T-helper 17 cell (primary cell): ENCODE data around the gene KIAA1549. TPM values are rescaled to one million over a fixed set of nuclear protein-coding genes. Genes with fewer than 3 reads are reported as not detected.
"Not testable (repeated sequence)": the region's sequence is repeated elsewhere in the genome, so short reads cannot be mapped to it uniquely, and the experiment has no call there.

Experiments used
- ATAC-seq: fragments of 150-1000 bp; cut with Tn5 transposase; 2 replicates; pipeline ENCODE4 v1.10.0; 2021; ENCODE audit warnings: mild to moderate bottlenecking, moderate library complexity
- DNase-seq, 3 donors: peaks; one replicate each; pipeline versions ENCODE4 v3.0.0 to v3.0.0-alpha.2; 2020 to 2021
- H3K9me3 ChIP-seq: one replicate; pipeline ENCODE4 v1.7.0; 2013; ENCODE audit warnings: low read length, mild to moderate bottlenecking; ENCODE audit not compliant: control insufficient read depth, poor library complexity, severe bottlenecking
- H3K27ac Mint-ChIP-seq: one replicate; pipeline ENCODE4 v1.8.0; 2022; ENCODE audit warnings: mild to moderate bottlenecking, moderate library complexity, mixed read lengths
- H3K27me3 Mint-ChIP-seq: one replicate; pipeline ENCODE4 v1.8.0; 2022; ENCODE audit warnings: mixed read lengths
- H3K36me3 Mint-ChIP-seq: one replicate; pipeline ENCODE4 v1.8.0; 2022; ENCODE audit warnings: low read depth, mixed read lengths
- H3K4me1 Mint-ChIP-seq: one replicate; pipeline ENCODE4 v1.8.0; 2022; ENCODE audit warnings: mild to moderate bottlenecking, mixed read lengths
- H3K4me3 Mint-ChIP-seq: one replicate; pipeline ENCODE4 v1.8.0; 2022; ENCODE audit warnings: mild to moderate bottlenecking, moderate library complexity, mixed read lengths
- total RNA-seq, 4 donors: library from RNA in 2 of 4; stranded (reverse) in 2 of 4; gene quantifications; one replicate each; pipeline ENCODE4 v1.2.3 and lab custom pipeline; 2022 to 2026

KIAA1549 gene
- total RNA-seq, 2 donors from 2014 or later, result 0.21 TPM; not detected in 1

DNA sequence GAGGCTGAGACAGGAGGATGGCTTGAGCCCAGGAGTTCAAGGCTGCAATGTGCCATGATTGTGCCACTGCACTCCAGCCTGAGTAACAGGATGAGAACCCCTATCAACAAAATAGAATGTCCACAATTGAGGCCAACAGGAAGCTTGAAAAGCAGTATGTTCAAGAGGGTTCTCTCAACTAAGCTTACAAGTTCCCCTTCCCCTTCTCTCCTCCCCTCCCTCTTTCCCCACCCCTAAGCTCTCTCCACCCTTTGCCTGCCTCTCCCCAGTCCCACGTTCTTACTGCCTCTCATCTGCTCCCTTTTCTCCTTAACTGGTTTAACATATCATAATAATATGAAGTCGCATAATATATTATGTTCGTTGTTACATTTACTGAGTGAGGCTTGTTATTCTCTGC, 35.4 kb downstream of the KIAA1549 start:
- ATAC-seq (no peak), DNase-seq (no peak)
- Mint-ChIP-seq H3K36me3 (no peaks in the 10 kb centered on the region), H3K27ac (no peak overlapping the region), H3K4me1 (peaks cover 4% of the 10 kb centered on the region), H3K27me3 (peaks cover 29% of the 10 kb centered on the region), H3K4me3 (no peak overlapping the region)
- no peaks in the 10 kb centered on the region for H3K9me3 ChIP-seq

- H3K9me3 ChIP-seq, result no peaks in the 10 kb centered on the region
- ATAC-seq (no peak), DNase-seq (no peak)
- H3K4me1 Mint-ChIP-seq, result peaks cover 2% of the 10 kb centered on the region
- no peak overlapping the region for H3K4me3 Mint-ChIP-seq
- H3K27me3 Mint-ChIP-seq, result peaks cover 24% of the 10 kb centered on the region
- no peak overlapping the region for H3K27ac Mint-ChIP-seq
- H3K36me3 Mint-ChIP-seq, result no peaks in the 10 kb centered on the region
These were observed 36.0 kb downstream of the KIAA1549 start for GRCh38 chr7:138945154-138945553.

DNA sequence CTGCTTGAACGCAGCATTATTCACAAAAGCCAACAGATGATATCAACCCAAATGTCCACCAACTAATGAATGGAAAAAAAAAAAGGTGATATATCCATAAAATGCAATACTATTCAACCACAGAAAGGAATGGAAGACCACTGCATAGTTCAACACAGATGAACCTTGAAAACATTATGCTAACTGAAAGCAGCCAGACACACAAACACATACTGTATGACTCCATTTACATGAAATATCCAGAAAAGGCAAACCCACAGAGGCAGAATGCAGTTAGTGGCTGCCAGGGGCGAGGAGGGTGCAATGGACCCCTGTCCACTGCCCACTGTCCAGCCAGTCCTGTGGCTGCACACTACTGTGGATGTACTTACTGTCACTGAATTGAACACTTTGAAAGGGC, 36.6 kb downstream of the KIAA1549 start:
- Mint-ChIP-seq H3K27me3 (peaks cover 24% of the 10 kb centered on the region), H3K4me1 (peaks cover 2% of the 10 kb centered on the region), H3K27ac (no peak overlapping the region), H3K36me3 (no peaks in the 10 kb centered on the region), H3K4me3 (no peak overlapping the region)
- no peak for ATAC-seq
- no peak for DNase-seq
- no peaks in the 10 kb centered on the region for H3K9me3 ChIP-seq

DNA sequence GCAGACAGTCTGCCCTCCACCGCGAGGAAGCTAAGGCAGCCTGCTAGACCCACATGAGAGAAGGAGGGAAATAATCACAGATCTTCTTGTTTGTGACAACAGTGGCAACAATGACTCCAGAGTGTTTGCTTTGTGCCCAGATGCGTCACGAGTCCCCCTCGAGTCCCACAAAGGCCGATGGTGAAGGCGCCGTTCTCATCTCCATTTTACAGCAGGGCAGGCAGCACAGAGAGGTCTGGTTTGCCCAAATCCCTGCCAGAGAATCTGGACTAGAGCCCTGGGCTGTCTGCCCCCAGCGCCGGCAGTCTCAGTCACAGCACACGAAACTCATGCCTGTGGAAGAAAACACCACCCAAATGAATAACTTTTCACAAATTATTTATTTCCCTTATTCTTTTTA, 38.1 kb downstream of the KIAA1549 start:
- peaks cover 2% of the 10 kb centered on the region for H3K4me1 Mint-ChIP-seq
- peaks cover 25% of the 10 kb centered on the region for H3K27me3 Mint-ChIP-seq
- no peak overlapping the region for H3K4me3 Mint-ChIP-seq
- H3K9me3 ChIP-seq, result no peaks in the 10 kb centered on the region
- DNase-seq (no peak), ATAC-seq (no peak)
- H3K36me3 Mint-ChIP-seq, result peaks cover 2% of the 10 kb centered on the region
- no peak overlapping the region for H3K27ac Mint-ChIP-seq

DNA sequence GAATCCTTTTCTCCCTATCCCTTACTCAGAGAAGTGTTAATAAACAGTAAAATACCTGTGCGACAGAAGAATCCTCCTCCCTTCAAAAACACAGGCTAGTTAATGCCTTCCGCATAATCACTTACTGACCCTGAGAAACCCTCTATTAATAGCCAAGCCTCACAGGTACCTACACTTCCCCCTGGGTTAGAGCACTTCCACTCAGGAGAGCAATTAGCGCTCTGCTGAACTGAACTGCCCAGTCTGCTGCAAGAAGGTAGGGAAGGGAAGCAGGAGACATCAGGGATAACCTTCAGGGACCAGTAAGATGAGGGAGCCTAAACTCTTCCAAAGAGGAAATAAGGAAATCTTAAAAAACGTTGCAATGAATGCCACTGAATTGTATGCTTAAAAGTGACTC, 39.6 kb downstream of the KIAA1549 start:
- DNase-seq (no peak), ATAC-seq (no peak)
- Mint-ChIP-seq H3K4me3 (no peak overlapping the region), H3K27ac (no peak overlapping the region), H3K4me1 (peaks cover 2% of the 10 kb centered on the region), H3K36me3 (peaks cover 2% of the 10 kb centered on the region), H3K27me3 (peaks cover 15% of the 10 kb centered on the region)
- no peaks in the 10 kb centered on the region for H3K9me3 ChIP-seq

- H3K9me3 ChIP-seq, H3K27ac Mint-ChIP-seq, H3K36me3 Mint-ChIP-seq, H3K4me1 Mint-ChIP-seq, ATAC-seq, H3K4me3 Mint-ChIP-seq, DNase-seq: not testable (repeated sequence)
- peaks cover 15% of the 10 kb centered on the region for H3K27me3 Mint-ChIP-seq
These were observed 40.6 kb downstream of the KIAA1549 start for GRCh38 chr7:138940602-138941001.

DNA sequence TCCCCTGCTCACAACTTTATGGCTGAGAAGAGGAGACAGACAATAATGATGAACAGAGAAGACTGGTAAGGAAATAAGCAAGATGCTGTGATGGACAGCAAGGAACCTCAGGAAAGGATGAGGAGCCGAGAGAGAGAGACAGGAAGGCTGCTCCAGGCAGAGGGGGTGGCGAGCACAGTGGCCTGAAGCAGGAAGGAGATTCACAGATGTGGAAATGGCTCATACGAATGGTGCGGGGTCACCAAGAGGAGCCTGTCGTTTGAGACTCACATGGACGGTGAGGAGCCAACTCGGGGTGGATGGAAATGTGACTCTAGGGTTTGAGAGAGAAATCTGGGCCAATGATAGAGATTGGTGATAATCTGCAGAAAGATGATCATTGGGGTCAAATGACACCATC, 43.7 kb downstream of the KIAA1549 start:
- Mint-ChIP-seq H3K27me3 (peaks cover 14% of the 10 kb centered on the region), H3K27ac (no peak overlapping the region), H3K4me1 (peaks cover 4% of the 10 kb centered on the region), H3K4me3 (no peak overlapping the region), H3K36me3 (peaks cover 2% of the 10 kb centered on the region)
- ATAC-seq (no peak), DNase-seq (no peak)
- H3K9me3 ChIP-seq, result no peaks in the 10 kb centered on the region

DNA sequence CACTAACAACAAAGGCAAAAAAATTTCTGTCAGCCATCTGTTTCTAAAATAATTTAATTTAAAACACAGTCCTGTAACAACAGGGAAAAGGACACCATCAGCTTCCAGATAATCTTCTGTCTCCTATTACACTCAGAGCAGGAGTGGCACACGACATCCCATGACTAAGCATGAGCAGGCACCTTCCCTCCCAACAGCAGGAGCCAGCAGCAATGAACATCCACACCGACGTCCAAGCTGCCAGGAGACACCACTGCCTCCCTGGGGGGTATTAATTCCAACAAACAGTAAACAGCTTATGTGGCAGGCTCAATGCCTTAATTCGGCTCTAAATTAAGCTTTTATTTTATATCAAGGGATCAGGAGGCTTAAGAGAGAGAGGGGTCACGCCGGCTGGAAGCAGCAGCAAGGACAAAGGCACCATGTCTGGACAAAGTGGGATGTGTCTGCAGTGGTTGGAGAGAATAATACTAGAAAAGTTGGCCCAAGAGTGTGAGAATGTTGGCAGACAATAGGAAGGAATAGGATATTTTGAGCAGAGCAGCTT, 45.7 kb downstream of the KIAA1549 start:
- Mint-ChIP-seq H3K27me3 (peaks cover 20% of the 10 kb centered on the region), H3K4me1 (peaks cover 2% of the 10 kb centered on the region), H3K4me3 (no peak overlapping the region), H3K27ac (no peak overlapping the region), H3K36me3 (peaks cover 2% of the 10 kb centered on the region)
- no peaks in the 10 kb centered on the region for H3K9me3 ChIP-seq
- DNase-seq (no peak), ATAC-seq (no peak)

DNA sequence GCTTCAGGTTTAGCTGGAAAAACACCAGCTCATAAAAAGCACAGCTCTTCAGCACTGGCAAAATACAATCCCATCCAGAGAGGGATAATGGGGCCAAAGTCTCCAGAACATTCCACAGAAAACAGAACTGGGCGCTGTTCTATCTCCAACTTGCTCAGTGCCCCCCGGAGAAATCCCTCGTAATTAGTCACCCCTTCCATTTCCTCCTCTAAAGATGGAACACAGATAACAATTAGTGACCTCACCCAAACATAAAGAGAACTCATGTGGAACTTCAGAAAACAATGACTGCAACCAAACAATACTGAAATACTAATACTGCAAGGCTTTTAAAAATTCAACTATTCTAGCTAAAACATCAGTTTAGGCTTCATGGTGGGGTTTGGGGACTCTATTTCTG, 46.3 kb downstream of the KIAA1549 start:
- DNase-seq, result no peak
- H3K9me3 ChIP-seq, result no peaks in the 10 kb centered on the region
- Mint-ChIP-seq H3K27ac (no peak overlapping the region), H3K4me3 (no peak overlapping the region), H3K4me1 (peaks cover 2% of the 10 kb centered on the region), H3K27me3 (peaks cover 21% of the 10 kb centered on the region), H3K36me3 (peaks cover 2% of the 10 kb centered on the region)
- no peak for ATAC-seq

GRCh38 chr7:138934367-138934766, 46.8 kb downstream of the KIAA1549 start:
- H3K9me3 ChIP-seq, result no peaks in the 10 kb centered on the region
- H3K36me3 Mint-ChIP-seq, result peaks cover 1% of the 10 kb centered on the region
- no peak for ATAC-seq
- peaks cover 2% of the 10 kb centered on the region for H3K4me1 Mint-ChIP-seq
- DNase-seq, result no peak
- H3K4me3 Mint-ChIP-seq, result no peak overlapping the region
- peaks cover 19% of the 10 kb centered on the region for H3K27me3 Mint-ChIP-seq
- H3K27ac Mint-ChIP-seq, result no peak overlapping the region

DNA sequence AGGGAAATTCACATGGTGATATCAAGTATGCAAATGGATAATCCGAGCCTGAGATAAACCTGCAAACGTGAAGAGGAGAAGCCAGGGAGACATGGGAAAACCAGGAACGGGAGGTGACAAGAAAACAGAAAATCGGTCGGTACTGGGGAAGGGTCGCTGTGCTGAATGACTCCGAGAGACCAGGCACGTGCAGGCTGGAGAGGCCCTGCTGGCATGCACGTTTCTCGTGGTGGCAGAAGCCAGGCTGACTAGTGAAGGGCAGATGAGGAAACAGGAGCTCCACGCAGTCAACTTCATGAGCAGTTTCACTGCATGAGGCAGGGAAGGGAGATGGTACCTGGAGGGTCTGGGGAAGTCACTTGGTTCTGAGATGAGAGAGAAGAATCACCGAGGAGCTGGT, 48.3 kb downstream of the KIAA1549 start:
- DNase-seq (no peak), ATAC-seq (no peak)
- Mint-ChIP-seq H3K36me3 (no peaks in the 10 kb centered on the region), H3K27me3 (peaks cover 17% of the 10 kb centered on the region), H3K27ac (no peak overlapping the region), H3K4me3 (no peak overlapping the region), H3K4me1 (peaks cover 2% of the 10 kb centered on the region)
- H3K9me3 ChIP-seq, result no peaks in the 10 kb centered on the region

DNA sequence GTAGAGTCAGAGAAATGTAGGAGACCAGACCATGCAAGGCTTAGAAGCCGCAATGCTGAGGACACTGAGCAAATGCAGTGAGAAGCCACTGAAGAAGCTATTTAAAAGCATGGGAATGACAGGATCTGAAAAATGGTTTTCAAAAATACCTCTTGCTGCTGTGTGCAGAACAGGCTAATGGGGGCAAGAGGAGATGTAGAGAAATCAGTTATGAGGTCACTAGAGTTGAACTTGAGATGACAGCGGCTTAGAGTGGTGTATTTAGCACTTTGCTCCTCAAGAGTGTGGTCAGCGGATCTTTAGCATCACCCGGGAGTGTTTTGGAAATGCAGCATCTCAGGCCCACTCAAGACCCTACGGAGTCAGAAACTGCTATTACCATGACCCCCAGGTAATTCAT, 48.8 kb downstream of the KIAA1549 start:
- no peaks in the 10 kb centered on the region for H3K9me3 ChIP-seq
- Mint-ChIP-seq H3K27me3 (peaks cover 17% of the 10 kb centered on the region), H3K4me1 (peaks cover 2% of the 10 kb centered on the region), H3K36me3 (no peaks in the 10 kb centered on the region), H3K27ac (no peak overlapping the region), H3K4me3 (no peak overlapping the region)
- no peak for DNase-seq
- no peak for ATAC-seq

- Mint-ChIP-seq H3K27ac (no peak overlapping the region), H3K27me3 (peaks cover 17% of the 10 kb centered on the region), H3K4me1 (peaks cover 2% of the 10 kb centered on the region), H3K36me3 (no peaks in the 10 kb centered on the region), H3K4me3 (no peak overlapping the region)
- ATAC-seq (no peak), DNase-seq (no peak)
- H3K9me3 ChIP-seq, result no peaks in the 10 kb centered on the region
These were observed 51.2 kb downstream of the KIAA1549 start for GRCh38 chr7:138929969-138930368.

DNA sequence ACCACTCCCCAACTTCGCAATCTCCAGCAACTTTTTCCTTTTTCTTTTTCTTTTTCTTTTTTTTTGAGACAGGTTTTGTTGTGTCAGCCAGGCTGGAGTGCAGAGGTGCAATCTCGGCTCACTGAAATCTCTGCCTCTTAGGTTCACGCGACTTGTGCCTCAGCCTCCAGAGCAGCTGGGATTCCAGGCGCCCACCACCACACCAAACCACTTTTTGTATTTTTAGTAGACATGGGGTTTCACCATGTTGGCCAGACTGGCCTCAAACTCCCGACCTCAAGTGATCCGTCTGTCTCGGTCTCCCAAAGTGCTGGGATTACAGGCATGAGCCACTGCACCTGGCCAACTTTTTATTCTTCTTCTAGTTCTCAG, 55.0 kb downstream of the KIAA1549 start:
- Mint-ChIP-seq H3K4me3 (no peak overlapping the region), H3K4me1 (no peaks in the 10 kb centered on the region), H3K27ac (no peak overlapping the region), H3K36me3 (peaks cover 2% of the 10 kb centered on the region), H3K27me3 (peaks cover 12% of the 10 kb centered on the region)
- no peak for ATAC-seq
- H3K9me3 ChIP-seq, result no peaks in the 10 kb centered on the region
- no peak for DNase-seq
